Ascending aorta (tissue), 2 donors: Measurements from ENCODE around the gene XPR1. TPM values are rescaled to one million over a fixed set of nuclear protein-coding genes. Genes with fewer than 3 reads are reported as not detected.

Experiments used
- DNase-seq, 2 donors: peaks; one replicate each; pipeline ENCODE4 v3.0.0-alpha.2; 2019; ENCODE audit warnings: low spot score in 2 of 2
- H3K27ac ChIP-seq, 2 donors: fragments of 200-600 bp; sonication (generic); one replicate each; pipeline ENCODE4 v1.5.1; 2016 to 2017; ENCODE audit warnings: mild to moderate bottlenecking in 1 of 2
- H3K27me3 ChIP-seq: fragments of 200-600 bp; sonication (generic); one replicate; pipeline ENCODE4 v1.5.1; 2017
- H3K36me3 ChIP-seq, 2 donors: fragments of 200-600 bp; sonication (generic); one replicate each; pipeline ENCODE4 v1.5.1; 2016
- H3K4me1 ChIP-seq, 2 donors: fragments of 200-600 bp; sonication (generic); one replicate each; pipeline ENCODE4 v1.5.1; 2016 to 2017; ENCODE audit warnings: mild to moderate bottlenecking in 1 of 2
- H3K4me3 ChIP-seq, 2 donors: fragments of 200-600 bp; sonication (generic); one replicate each; pipeline ENCODE4 v1.5.1; 2016 to 2017; ENCODE audit warnings: mild to moderate bottlenecking in 1 of 2
- H3K9me3 ChIP-seq, 2 donors: fragments of 200-600 bp; sonication (generic); one replicate each; pipeline ENCODE4 v1.5.1; 2016
- intact Hi-C: fragments of 100-400 bp; cut with DNase I; formaldehyde crosslinking; loops from one replicate; pipeline ENCODE4 v1.15.1; 2023
- total RNA-seq: library from RNA; depleted of rRNA; stranded (reverse); fragments of >200 nt; gene quantifications from one replicate; pipeline ENCODE4 v1.1.0, GENCODE V29; 2016
- TF ChIP-seq, protein P1 (sequence below), 3 experiments: fragments of 200-600 bp in 2 of 3; fragments of 450-650 bp in 1 of 3; sonication (generic) in 2 of 3; IDR thresholded peaks; one replicate each; pipeline ENCODE4 v1.5.1; 2016 to 2019; ENCODE audit warnings: antibody characterized with exemption in 3 of 3, mild to moderate bottlenecking in 1 of 3, moderate library complexity in 1 of 3

Gene XPR1
- total RNA-seq, 1 donor from 2014 or later: 41.6 TPM

DNA sequence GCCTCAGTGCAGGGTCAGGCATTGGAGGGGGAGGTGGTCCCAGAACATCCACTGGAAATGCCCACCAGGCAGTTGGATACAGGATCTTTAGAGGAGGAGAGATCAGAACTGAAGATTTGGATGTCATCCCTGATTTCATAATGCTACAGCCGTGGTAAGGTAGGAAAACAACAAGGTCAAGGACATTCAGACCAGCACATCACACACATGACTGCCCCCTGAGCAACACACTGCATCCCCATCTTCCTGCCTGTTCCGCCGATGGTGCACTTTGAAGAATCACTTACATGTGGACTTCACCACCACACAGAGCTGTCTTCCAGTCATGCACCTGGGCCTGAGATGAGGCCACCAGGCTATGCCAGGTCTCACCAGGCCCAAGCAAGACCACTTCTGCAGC lies 297.6 kb downstream of the XPR1 start:
- H3K36me3 ChIP-seq: peaks cover 4 to 8% of the 10 kb centered on the region in 2 donors
- no peak overlapping the region for H3K27ac ChIP-seq
- TF ChIP-seq, protein P1, sequence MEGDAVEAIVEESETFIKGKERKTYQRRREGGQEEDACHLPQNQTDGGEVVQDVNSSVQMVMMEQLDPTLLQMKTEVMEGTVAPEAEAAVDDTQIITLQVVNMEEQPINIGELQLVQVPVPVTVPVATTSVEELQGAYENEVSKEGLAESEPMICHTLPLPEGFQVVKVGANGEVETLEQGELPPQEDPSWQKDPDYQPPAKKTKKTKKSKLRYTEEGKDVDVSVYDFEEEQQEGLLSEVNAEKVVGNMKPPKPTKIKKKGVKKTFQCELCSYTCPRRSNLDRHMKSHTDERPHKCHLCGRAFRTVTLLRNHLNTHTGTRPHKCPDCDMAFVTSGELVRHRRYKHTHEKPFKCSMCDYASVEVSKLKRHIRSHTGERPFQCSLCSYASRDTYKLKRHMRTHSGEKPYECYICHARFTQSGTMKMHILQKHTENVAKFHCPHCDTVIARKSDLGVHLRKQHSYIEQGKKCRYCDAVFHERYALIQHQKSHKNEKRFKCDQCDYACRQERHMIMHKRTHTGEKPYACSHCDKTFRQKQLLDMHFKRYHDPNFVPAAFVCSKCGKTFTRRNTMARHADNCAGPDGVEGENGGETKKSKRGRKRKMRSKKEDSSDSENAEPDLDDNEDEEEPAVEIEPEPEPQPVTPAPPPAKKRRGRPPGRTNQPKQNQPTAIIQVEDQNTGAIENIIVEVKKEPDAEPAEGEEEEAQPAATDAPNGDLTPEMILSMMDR (IDR thresholded peaks at IDR 0.05): no peak
- H3K4me1 ChIP-seq: peaks cover 0 to 14% of the 10 kb centered on the region in 2 donors
- intact Hi-C loops: no loop called here
- DNase-seq: no peak
- H3K9me3 ChIP-seq: no peaks in the 10 kb centered on the region
- H3K4me3 ChIP-seq: no peak overlapping the region
- H3K27me3 ChIP-seq: no peaks in the 10 kb centered on the region

DNA sequence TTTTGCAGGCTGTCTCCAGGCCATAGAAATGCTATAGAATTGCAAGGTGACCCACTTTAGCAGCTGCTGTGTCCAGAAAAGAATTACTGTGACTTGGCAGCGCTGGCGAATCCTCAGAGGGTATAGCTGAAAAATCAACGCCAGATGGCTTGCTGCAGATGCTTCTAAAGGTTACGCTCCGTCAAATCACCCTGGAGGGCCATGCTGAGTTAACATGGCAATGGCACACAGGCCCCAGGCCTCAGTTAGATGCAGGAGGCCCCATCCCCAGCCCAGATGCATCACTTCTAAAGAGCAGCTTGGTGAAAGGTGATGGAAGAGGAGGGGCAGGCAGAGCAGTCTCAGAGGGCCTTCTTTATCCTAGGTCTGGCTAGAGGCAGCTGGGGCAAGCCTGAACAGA lies 298.9 kb downstream of the XPR1 start:
- intact Hi-C loops: no loop called here
- TF ChIP-seq, protein P1 (IDR thresholded peaks at IDR 0.05): no peak
- Histone ChIP-seq H3K36me3 (peaks cover 10 to 20% of the 10 kb centered on the region in 2 donors), H3K4me1 (peaks cover 0 to 10% of the 10 kb centered on the region in 2 donors), H3K9me3 (no peaks in the 10 kb centered on the region), H3K27me3 (no peaks in the 10 kb centered on the region), H3K4me3 (no peak overlapping the region), H3K27ac (no peak overlapping the region)
- no peak for DNase-seq

DNA sequence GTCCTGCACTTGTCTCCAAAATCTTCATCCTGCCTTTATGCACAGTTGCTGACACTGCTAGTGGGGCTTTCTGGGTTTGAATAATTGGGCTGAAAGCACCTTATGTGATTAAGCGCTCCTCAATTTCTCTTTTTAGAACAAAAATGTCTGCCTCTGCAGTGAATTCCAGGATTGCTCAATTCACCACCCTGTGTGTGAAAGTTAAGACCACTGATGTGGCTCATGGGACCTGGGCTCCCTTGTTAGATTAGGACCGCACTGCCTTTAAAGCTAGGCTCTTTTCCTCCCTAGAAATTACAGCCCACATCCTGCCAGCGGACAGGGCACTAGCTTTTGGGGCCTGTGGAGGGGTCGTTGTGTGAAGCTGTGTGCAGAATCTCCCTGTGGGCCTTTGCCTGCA lies 299.7 kb downstream of the XPR1 start:
- Histone ChIP-seq H3K27me3 (no peaks in the 10 kb centered on the region), H3K4me1 (peaks cover 0 to 3% of the 10 kb centered on the region in 2 donors), H3K9me3 (no peaks in the 10 kb centered on the region), H3K36me3 (peaks cover 18 to 28% of the 10 kb centered on the region in 2 donors), H3K4me3 (no peak overlapping the region), H3K27ac (no peak overlapping the region)
- TF ChIP-seq, protein P1 (IDR thresholded peaks at IDR 0.05): no peak
- intact Hi-C loops: no loop called here
- no peak for DNase-seq

DNA sequence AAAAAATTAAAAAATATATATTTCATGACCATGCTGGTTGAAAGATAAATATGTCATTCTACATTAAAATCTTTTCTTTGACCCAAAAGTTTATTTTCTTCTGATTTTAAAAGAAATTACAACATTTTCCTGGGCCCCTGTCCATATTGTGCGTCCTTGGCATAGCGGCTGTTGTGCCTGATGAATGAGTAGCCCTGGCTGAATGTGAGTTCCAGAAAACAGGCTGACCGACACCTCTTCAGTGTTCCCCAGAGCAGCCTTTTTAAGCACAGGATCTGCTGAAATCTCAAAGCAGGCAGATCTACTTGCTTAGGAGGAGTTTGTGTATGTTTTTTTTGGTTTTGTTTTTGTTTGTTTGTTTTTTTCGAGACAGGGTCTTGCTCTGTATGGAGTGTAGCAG lies 300.6 kb downstream of the XPR1 start:
- Histone ChIP-seq H3K27me3 (no peaks in the 10 kb centered on the region), H3K4me3 (no peak overlapping the region), H3K27ac (no peak overlapping the region), H3K4me1 (no peaks in the 10 kb centered on the region), H3K36me3 (peaks cover 26 to 36% of the 10 kb centered on the region in 2 donors), H3K9me3 (no peaks in the 10 kb centered on the region)
- TF ChIP-seq, protein P1 (IDR thresholded peaks at IDR 0.05): no peak
- intact Hi-C loops: no loop called here
- DNase-seq: no peak

DNA sequence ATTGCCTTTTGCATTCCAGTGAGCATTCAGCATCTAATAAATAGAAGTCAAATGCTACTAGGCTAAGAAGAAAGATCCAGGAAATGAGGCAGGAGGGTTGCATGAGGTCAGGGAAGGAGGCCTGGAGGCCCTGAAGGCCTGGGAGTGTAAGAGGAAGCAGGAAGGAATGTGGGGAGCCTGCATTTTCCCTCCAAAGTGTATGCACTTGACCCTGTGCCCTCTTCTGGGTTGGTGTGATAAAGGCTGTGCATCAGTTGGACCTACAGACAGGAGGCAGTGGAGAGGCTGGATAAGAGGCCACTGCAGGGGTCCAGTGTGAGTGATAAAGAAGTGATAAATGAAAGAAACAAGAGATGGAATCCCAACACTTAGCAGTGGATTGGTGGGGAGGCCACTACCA lies 301.3 kb downstream of the XPR1 start:
- TF ChIP-seq, protein P1 (IDR thresholded peaks at IDR 0.05): no peak
- intact Hi-C loops: no loop called here
- H3K4me1 ChIP-seq: no peaks in the 10 kb centered on the region
- no peak overlapping the region for H3K4me3 ChIP-seq
- peaks cover 28 to 36% of the 10 kb centered on the region in 2 donors for H3K36me3 ChIP-seq
- DNase-seq: no peak
- H3K27me3 ChIP-seq: no peaks in the 10 kb centered on the region
- H3K27ac ChIP-seq: no peak overlapping the region
- no peaks in the 10 kb centered on the region for H3K9me3 ChIP-seq

DNA sequence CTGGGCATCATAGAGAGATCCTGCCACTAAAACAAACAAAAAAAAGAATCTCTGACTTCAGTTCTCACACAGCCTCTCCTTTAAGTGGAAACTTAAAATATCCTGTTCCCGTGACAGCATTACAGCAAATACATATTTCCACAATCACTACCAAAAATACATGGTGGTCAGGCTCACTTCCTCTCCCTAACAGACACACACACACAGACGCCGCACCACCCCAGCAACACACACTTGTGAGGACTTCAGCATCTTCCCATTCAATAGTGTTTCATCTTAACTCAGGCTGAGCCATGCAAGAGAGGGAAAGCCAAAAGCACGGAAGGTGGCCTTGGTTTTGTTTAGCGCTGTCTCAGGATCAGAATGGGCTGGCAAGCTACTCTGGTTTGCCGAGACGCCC lies 302.7 kb downstream of the XPR1 start:
- intact Hi-C loops: no loop called here
- H3K36me3 ChIP-seq: peaks cover 26 to 39% of the 10 kb centered on the region in 2 donors
- TF ChIP-seq, protein P1 (IDR thresholded peaks at IDR 0.05): no peak
- no peaks in the 10 kb centered on the region for H3K9me3 ChIP-seq
- H3K27ac ChIP-seq: no peak overlapping the region
- DNase-seq: no peak
- no peak overlapping the region for H3K4me3 ChIP-seq
- H3K4me1 ChIP-seq: no peaks in the 10 kb centered on the region
- no peaks in the 10 kb centered on the region for H3K27me3 ChIP-seq
